ENCODE results near the gene NLGN3.

DNA sequence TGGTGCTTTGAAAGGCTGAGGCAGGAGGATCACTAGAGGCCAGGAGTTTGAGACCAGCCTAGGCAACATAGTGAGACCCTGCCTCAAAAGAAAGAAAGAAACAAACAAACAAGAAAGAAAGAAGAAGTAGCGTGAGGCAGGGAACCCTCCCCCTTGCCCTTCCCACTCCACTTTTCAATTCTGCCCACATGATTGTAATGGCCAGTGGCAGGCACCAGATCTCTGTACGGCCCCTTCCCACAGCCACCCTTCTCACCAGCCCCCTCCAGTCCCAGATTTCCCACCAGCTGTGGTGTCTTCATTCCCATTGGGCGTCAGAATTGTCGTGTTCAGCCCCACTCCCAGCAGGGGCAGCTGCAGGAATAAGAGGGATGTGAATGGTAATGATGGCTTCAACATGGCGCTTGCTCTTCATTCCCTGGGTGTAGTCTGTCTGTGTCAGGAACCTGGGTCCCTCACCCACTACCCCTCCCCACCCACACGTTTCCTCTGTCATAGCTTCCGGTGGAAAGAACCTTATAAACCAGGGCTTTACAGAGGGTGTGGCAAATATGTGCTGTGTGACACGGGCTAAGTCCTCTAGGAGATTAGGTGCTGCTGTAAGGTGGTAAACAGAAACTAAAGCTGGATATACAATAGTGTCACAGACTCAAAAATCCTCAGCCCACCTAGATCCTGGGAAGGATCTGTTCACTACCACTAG lies 33.3 kb upstream of the NLGN3 start, which contains the start of gene IL2RG:
- TF ChIP-seq, protein P1, sequence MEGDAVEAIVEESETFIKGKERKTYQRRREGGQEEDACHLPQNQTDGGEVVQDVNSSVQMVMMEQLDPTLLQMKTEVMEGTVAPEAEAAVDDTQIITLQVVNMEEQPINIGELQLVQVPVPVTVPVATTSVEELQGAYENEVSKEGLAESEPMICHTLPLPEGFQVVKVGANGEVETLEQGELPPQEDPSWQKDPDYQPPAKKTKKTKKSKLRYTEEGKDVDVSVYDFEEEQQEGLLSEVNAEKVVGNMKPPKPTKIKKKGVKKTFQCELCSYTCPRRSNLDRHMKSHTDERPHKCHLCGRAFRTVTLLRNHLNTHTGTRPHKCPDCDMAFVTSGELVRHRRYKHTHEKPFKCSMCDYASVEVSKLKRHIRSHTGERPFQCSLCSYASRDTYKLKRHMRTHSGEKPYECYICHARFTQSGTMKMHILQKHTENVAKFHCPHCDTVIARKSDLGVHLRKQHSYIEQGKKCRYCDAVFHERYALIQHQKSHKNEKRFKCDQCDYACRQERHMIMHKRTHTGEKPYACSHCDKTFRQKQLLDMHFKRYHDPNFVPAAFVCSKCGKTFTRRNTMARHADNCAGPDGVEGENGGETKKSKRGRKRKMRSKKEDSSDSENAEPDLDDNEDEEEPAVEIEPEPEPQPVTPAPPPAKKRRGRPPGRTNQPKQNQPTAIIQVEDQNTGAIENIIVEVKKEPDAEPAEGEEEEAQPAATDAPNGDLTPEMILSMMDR (conservative IDR thresholded peaks at IDR 0.05; ENCODE audit: low read length), result no peak
- TF ChIP-seq EZH2phosphoT487 (IDR thresholded peaks at IDR 0.05; ENCODE audit: borderline replicate concordance, low read depth, low read length), result no peak
